Neural cell (in vitro differentiated cells): Measurements from ENCODE around the gene CPE. TPM values are rescaled to one million over a fixed set of nuclear protein-coding genes. Genes with fewer than 3 reads are reported as not detected.

Experiments used
- H2AFZ ChIP-seq: fragments of 200-600, 300-800 bp; sonication (generic), shearing (Covaris generic); 2 replicates; pipeline ENCODE4 v1.6.0; 2014; ENCODE audit warnings: low read depth, mild to moderate bottlenecking, antibody characterized with exemption, low read length, moderate library complexity
- H3F3A ChIP-seq: fragments of 200-600 bp; shearing (Covaris generic); 2 replicates; pipeline ENCODE4 v1.6.1; 2016; ENCODE audit warnings: mild to moderate bottlenecking, moderate library complexity, mixed read lengths, antibody characterized with exemption, low read length; ENCODE audit not compliant: insufficient read depth, poor library complexity, severe bottlenecking
- H3K27ac ChIP-seq: fragments of 200-600, 300-800 bp; sonication (generic), shearing (Covaris generic); 2 replicates; pipeline ENCODE4 v1.5.1; 2014; ENCODE audit warnings: mild to moderate bottlenecking, low read length, moderate library complexity
- H3K27me3 ChIP-seq: fragments of 300-800, 200-600 bp; sonication (generic), shearing (Covaris generic); 2 replicates; pipeline ENCODE4 v1.6.0; 2014; ENCODE audit warnings: mild to moderate bottlenecking, low read depth, low read length, moderate library complexity; ENCODE audit not compliant: insufficient read depth
- H3K36me3 ChIP-seq: fragments of 300-800, 200-600 bp; sonication (generic), shearing (Covaris generic); 2 replicates; pipeline ENCODE4 v1.5.1; 2014; ENCODE audit warnings: mild to moderate bottlenecking, antibody characterized with exemption, low read length, moderate library complexity; ENCODE audit not compliant: insufficient read depth
- H3K4me2 ChIP-seq: fragments of 300-800, 200-600 bp; sonication (generic), shearing (Covaris generic); 2 replicates; pipeline ENCODE4 v1.6.0; 2014; ENCODE audit warnings: mild to moderate bottlenecking, low read length
- H3K4me3 ChIP-seq: fragments of 300-800, 200-600 bp; sonication (generic), shearing (Covaris generic); 2 replicates; pipeline ENCODE4 v1.5.1; 2014; ENCODE audit warnings: mild to moderate bottlenecking, low read length, moderate library complexity
- H3K79me2 ChIP-seq: fragments of 200-600 bp; shearing (Covaris generic); replicated peaks from 2 replicates; pipeline ENCODE4 v1.6.0; 2014; ENCODE audit warnings: mild to moderate bottlenecking, low read length, moderate library complexity; ENCODE audit not compliant: insufficient read depth
- H3K9ac ChIP-seq: fragments of 300-800, 200-600 bp; sonication (generic), shearing (Covaris generic); 2 replicates; pipeline ENCODE4 v1.6.1; 2016; ENCODE audit warnings: mild to moderate bottlenecking, low read length, mixed read lengths
- H3K9me2 ChIP-seq: fragments of 200-600 bp; shearing (Covaris generic); 2 replicates; pipeline ENCODE4 v1.6.1; 2016; ENCODE audit warnings: mild to moderate bottlenecking, low read length, mixed read lengths; ENCODE audit not compliant: insufficient read depth
- H3K9me3 ChIP-seq: fragments of 200-600, 300-800 bp; sonication (generic), shearing (Covaris generic); 2 replicates; pipeline ENCODE4 v1.6.1; 2016; ENCODE audit warnings: mild to moderate bottlenecking, mixed run types, low read length, moderate library complexity, mixed read lengths
- H4K20me1 ChIP-seq: fragments of 200-600 bp; shearing (Covaris generic); 2 replicates; pipeline ENCODE4 v1.6.1; 2016; ENCODE audit warnings: mild to moderate bottlenecking, mixed run types; ENCODE audit not compliant: insufficient read depth
- EP300 ChIP-seq: fragments of 450-650 bp; conservative IDR thresholded peaks from 2 replicates; pipeline ENCODE4 v1.6.1; 2014; ENCODE audit warnings: antibody characterized with exemption, mild to moderate bottlenecking, moderate library complexity; ENCODE audit not compliant: poor library complexity, severe bottlenecking
- EZH2 ChIP-seq: fragments of 200-600, 300-800 bp; shearing (Covaris generic), sonication (generic); IDR thresholded peaks from 2 replicates; pipeline ENCODE4 v1.6.1; 2014; ENCODE audit warnings: antibody characterized with exemption, low read length, borderline replicate concordance, mild to moderate bottlenecking; ENCODE audit not compliant: insufficient read depth, poor library complexity, severe bottlenecking
- MXI1 ChIP-seq: fragments of 450-650 bp; conservative IDR thresholded peaks from 2 replicates; pipeline ENCODE4 v1.6.1; 2014; ENCODE audit warnings: antibody characterized with exemption, mild to moderate bottlenecking; ENCODE audit not compliant: poor library complexity, severe bottlenecking
- POLR2AphosphoS5 ChIP-seq: IDR thresholded peaks from 2 replicates; pipeline ENCODE4 v1.6.1; 2012
- RAD21 ChIP-seq: fragments of 450-650 bp; conservative IDR thresholded peaks from 2 replicates; pipeline ENCODE4 v1.6.1; 2014; ENCODE audit warnings: antibody characterized with exemption, mild to moderate bottlenecking, moderate library complexity
- SMC3 ChIP-seq: fragments of 450-650 bp; conservative IDR thresholded peaks from 2 replicates; pipeline ENCODE4 v1.6.1; 2014; ENCODE audit warnings: antibody characterized with exemption, mild to moderate bottlenecking, moderate library complexity; ENCODE audit not compliant: poor library complexity
- TAF1 ChIP-seq: IDR thresholded peaks from 2 replicates; pipeline ENCODE4 v1.6.1; 2012; ENCODE audit warnings: low read depth
- polyA plus RNA-seq: library from polyadenylated mRNA; depleted of rRNA; stranded (reverse); fragments of >200 nt; gene quantifications from 2 replicates; pipeline ENCODE4 v1.2.3, GENCODE V29; 2014
- TF ChIP-seq, protein P1 (sequence below): fragments of 450-650 bp; IDR thresholded peaks from 2 replicates; pipeline ENCODE4 v1.5.1; 2014; ENCODE audit warnings: antibody characterized with exemption, mild to moderate bottlenecking, moderate library complexity; ENCODE audit not compliant: poor library complexity, severe bottlenecking
- TF ChIP-seq, protein P2 (sequence below): IDR thresholded peaks from 2 replicates; pipeline ENCODE4 v1.6.1; 2012; ENCODE audit warnings: borderline replicate concordance

The CPE gene
- polyA plus RNA-seq, 1 donor from 2014 or later, result 678 TPM

DNA sequence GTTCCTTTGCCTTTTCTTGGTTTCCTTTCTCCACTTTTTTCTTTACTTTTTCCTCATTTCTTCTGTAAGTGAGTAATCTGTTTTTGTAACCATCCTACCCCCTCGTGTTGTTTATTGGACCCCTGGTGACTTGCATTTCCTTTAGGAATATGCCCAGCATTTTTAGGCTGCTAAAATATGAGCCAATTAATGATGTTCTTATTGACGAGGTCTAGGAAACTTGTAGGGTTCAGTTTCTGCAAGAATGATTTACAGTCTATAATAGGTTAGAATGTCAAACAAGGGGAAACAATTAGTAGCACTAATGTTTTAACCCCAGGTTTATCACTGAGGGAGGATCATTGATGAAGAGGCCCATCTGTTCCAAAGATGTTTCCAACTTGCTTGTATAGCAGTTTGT, 79.0 kb downstream of the CPE start:
- Histone ChIP-seq H3K4me2 (no peak overlapping the region), H3F3A (no peaks in the 10 kb centered on the region), H3K9me2 (no peaks in the 10 kb centered on the region), H3K79me2 (peaks cover 18% of the 10 kb centered on the region), H3K9ac (no peak overlapping the region), H3K4me3 (no peak overlapping the region), H3K27me3 (no peaks in the 10 kb centered on the region), H3K36me3 (no peaks in the 10 kb centered on the region), H2AFZ (no peak overlapping the region), H4K20me1 (no peaks in the 10 kb centered on the region), H3K9me3 (no peaks in the 10 kb centered on the region), H3K27ac (no peak overlapping the region)
- no peak for TF ChIP-seq EZH2
- no peak for TF ChIP-seq RAD21
- TF ChIP-seq POLR2AphosphoS5, result no peak
- TF ChIP-seq, protein P1, sequence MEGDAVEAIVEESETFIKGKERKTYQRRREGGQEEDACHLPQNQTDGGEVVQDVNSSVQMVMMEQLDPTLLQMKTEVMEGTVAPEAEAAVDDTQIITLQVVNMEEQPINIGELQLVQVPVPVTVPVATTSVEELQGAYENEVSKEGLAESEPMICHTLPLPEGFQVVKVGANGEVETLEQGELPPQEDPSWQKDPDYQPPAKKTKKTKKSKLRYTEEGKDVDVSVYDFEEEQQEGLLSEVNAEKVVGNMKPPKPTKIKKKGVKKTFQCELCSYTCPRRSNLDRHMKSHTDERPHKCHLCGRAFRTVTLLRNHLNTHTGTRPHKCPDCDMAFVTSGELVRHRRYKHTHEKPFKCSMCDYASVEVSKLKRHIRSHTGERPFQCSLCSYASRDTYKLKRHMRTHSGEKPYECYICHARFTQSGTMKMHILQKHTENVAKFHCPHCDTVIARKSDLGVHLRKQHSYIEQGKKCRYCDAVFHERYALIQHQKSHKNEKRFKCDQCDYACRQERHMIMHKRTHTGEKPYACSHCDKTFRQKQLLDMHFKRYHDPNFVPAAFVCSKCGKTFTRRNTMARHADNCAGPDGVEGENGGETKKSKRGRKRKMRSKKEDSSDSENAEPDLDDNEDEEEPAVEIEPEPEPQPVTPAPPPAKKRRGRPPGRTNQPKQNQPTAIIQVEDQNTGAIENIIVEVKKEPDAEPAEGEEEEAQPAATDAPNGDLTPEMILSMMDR, result no peak
- no peak for TF ChIP-seq TAF1
- TF ChIP-seq MXI1, result no peak
- no peak for TF ChIP-seq SMC3
- no peak for TF ChIP-seq EP300
- TF ChIP-seq, protein P2, sequence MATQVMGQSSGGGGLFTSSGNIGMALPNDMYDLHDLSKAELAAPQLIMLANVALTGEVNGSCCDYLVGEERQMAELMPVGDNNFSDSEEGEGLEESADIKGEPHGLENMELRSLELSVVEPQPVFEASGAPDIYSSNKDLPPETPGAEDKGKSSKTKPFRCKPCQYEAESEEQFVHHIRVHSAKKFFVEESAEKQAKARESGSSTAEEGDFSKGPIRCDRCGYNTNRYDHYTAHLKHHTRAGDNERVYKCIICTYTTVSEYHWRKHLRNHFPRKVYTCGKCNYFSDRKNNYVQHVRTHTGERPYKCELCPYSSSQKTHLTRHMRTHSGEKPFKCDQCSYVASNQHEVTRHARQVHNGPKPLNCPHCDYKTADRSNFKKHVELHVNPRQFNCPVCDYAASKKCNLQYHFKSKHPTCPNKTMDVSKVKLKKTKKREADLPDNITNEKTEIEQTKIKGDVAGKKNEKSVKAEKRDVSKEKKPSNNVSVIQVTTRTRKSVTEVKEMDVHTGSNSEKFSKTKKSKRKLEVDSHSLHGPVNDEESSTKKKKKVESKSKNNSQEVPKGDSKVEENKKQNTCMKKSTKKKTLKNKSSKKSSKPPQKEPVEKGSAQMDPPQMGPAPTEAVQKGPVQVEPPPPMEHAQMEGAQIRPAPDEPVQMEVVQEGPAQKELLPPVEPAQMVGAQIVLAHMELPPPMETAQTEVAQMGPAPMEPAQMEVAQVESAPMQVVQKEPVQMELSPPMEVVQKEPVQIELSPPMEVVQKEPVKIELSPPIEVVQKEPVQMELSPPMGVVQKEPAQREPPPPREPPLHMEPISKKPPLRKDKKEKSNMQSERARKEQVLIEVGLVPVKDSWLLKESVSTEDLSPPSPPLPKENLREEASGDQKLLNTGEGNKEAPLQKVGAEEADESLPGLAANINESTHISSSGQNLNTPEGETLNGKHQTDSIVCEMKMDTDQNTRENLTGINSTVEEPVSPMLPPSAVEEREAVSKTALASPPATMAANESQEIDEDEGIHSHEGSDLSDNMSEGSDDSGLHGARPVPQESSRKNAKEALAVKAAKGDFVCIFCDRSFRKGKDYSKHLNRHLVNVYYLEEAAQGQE, result no peak

DNA sequence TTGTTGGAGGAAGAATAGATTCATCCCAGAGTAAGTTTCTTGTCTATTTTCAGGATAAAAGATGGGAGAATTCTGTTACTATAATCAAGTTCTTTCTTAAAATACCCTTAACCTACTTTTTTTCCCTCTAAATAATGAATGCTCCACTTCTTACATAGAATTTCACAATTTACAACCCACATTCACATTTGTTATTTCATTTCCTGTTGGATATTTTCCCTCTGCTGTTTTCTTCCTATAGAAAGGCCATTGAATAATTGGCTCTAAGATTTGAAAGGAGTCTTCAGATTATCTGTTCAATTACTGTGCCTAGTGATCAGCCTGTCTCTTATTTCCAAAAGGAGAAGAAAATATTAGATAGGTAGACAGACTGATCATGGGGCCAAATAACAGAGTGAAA, 79.7 kb downstream of the CPE start:
- Histone ChIP-seq H3F3A (no peaks in the 10 kb centered on the region), H3K79me2 (peaks cover 21% of the 10 kb centered on the region), H3K9me3 (no peaks in the 10 kb centered on the region), H3K36me3 (no peaks in the 10 kb centered on the region), H3K27ac (no peak overlapping the region), H3K27me3 (no peaks in the 10 kb centered on the region), H3K9ac (no peak overlapping the region), H4K20me1 (no peaks in the 10 kb centered on the region), H3K9me2 (no peaks in the 10 kb centered on the region), H3K4me2 (no peak overlapping the region), H3K4me3 (no peak overlapping the region), H2AFZ (no peak overlapping the region)
- TF ChIP-seq SMC3 (no peak), RAD21 (no peak), EZH2 (no peak), MXI1 (no peak), EP300 (no peak)
- TF ChIP-seq, protein P2, result no peak
